GM18867 (cell line): ENCODE results near the gene CBX6.

Experiments
- ATAC-seq: cut with Tn5 transposase; IDR thresholded peaks from one replicate; pipeline ENCODE4 v1.9.1; 2021; ENCODE audit warnings: mild to moderate bottlenecking, moderate library complexity; ENCODE audit not compliant: unreplicated experiment

Gene CBX6

DNA sequence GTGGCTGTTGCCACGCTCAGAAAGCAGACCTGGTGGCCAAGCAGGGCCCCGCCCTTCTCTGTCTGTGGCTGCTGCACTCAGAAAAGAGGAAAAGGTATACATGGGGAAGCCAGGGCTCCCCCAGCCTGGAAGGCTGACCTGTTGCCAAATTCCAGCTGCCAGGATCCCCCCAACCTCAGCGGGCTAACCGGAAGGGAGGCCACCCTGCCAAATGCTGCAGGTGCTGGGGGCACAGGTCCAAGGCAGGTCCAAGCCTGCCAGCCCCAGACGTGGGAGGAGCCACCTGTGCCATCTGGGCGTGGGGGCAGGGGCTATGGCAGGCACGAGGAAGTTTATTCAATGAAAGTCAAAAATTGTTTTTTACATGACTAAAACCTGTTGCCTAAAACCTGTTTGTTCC is 30.8 kb downstream of the CBX6 start:
- ATAC-seq, result no peak

DNA sequence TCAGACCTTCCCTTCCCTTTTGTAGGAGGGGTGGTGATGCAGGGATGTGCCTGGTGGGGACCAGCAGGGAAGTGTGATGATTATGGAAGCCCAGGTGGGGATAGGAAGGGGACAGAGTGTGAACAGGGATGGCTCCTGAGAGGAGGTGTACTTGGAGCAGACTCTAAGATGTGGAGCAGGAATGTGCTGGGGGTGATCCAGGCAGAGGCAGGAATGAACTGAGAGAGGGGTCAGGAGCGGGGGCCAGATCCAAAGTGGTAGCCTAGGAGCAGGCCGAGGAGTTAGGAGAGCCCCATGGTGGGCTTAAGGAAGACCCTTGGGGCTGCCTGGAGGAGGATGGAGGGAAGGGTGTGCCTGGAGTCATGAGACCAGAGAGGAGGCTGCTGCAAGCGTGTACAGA is 31.9 kb downstream of the CBX6 start:
- no peak for ATAC-seq

DNA sequence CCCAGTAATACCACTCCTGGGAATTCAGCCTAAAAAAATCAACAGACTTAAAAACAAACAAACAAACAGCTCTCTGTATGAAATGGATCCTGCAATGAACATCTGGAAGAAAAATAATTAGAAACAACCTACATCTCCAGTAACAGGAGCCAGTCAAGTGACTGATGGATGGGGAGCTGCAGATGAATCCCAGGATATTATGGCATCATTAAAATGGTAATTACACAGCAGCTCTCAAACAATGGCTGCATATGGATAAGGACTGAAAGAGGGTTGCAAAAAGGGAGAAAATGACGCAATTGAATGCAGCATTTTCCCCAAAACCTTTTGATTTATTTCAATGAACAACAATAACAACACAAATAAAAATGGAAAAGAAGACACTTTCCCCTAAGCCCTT is 32.3 kb downstream of the CBX6 start:
- no peak for ATAC-seq

DNA sequence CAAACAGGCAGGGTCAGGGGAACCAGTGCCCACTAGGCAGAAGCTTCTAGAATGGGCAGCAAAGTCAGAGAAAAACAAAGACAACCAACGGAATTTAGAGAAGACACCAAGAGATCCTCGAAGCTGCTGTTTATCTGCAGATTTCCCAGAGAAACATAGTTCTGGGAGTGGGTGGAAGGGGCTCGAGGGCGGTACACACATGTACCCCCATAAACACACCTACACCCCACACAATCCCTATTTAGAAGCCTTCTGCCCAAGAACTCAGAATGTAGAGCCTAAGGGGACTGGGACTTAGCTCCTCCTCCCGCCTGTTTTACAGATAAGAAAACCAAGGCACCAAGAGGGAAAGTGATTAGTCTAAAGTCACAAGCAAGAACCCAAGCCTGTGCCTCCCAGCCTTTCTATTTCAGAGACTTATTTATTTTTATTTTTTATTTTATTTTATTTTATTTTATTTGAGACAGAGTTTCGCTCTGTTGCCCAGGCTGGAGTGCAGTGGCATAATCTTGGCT is 34.5 kb downstream of the CBX6 start:
- ATAC-seq, result no peak

DNA sequence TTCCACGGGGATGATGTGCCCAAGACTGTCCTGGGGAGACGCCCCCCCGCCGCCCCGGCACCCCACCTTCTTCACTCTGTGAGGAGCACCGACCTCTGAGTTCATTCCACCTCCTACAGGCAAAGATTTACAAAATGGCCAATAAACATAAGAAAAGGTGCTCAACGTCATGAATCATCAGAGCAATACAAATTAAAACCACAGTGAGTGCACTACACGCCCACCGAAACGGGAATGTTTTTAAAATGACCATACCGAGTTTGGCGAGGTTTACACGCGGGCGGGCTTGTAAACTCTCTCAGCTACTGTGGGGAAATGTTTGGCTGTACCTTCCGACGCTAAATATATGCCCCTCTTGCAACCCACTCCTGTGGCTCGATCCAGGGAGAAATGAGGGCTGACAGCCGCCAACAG is 36.1 kb downstream of the CBX6 start:
- no peak for ATAC-seq

DNA sequence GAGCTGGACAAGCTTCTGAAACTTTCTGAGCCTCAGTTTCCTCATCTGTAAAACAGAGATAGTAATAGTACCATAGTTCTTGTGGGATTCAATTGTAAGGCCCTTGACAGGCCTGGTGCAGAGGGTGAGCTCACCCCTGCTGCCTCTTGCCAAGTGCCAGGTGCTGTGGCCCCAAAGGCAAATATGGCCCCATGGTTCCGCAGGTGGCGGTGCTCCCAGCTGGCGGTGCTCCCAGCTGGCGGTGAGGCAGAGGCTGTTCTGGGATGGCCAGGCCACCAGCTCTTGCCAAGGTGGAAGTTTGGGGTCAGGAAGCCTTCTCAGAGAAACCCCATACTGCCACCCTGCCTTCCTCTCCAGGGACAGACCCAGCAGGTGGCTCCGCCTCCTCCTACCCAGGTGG is 37.0 kb downstream of the CBX6 start:
- no peak for ATAC-seq

DNA sequence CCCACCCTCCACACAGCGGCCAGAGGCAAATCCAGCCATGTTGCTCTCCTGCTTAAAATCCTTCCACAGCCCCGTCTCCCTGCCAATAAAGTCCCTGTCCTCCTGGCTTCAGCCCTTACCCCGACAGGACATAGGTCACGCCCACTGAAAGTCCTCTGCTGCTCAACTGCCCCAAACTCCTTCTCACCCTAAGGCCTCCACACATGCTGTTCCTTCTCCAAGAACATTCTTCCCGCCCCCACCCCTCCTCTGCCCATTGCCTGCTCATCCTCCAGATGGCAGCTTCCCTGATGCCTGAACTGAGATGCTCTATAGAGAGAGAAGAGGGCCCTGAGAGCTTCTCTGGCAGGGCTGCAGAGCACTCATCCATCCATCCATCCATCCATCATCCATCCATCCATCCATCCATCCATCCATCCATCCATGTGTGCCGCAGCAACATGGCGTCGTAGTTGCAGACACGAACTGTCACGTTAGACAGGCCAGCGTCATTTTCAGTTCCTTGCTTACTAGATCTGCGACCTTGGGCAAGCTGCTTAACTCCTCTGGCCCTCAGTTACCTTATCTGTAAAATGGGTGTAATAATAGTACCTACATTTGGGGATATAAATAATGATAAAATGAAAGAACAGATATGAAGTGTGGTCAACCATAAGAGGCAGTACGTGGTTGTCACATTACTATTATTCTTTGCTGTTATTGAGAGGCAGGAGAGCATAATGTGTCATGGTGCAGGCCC is 37.6 kb downstream of the CBX6 start:
- ATAC-seq, result no peak

DNA sequence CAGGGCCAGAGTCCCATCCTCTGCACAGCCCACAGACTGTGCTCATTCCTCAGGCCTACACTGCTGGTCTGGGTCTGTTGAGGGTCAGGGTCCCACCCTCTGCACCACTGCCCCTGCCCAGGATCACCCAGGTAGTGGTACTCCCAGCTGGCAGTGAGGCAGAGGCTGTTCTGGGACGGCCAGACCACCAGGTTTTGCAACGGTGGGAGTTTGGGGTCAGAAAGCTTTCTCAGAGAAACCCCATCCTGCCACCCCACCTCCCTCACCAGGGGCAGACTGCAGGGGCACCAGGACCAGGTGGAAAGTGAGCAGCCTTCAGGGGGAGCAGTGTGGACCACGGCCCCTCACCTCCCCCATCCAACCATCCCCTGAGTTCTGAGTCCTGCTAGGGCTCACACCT is 39.0 kb downstream of the CBX6 start:
- ATAC-seq, result no peak

DNA sequence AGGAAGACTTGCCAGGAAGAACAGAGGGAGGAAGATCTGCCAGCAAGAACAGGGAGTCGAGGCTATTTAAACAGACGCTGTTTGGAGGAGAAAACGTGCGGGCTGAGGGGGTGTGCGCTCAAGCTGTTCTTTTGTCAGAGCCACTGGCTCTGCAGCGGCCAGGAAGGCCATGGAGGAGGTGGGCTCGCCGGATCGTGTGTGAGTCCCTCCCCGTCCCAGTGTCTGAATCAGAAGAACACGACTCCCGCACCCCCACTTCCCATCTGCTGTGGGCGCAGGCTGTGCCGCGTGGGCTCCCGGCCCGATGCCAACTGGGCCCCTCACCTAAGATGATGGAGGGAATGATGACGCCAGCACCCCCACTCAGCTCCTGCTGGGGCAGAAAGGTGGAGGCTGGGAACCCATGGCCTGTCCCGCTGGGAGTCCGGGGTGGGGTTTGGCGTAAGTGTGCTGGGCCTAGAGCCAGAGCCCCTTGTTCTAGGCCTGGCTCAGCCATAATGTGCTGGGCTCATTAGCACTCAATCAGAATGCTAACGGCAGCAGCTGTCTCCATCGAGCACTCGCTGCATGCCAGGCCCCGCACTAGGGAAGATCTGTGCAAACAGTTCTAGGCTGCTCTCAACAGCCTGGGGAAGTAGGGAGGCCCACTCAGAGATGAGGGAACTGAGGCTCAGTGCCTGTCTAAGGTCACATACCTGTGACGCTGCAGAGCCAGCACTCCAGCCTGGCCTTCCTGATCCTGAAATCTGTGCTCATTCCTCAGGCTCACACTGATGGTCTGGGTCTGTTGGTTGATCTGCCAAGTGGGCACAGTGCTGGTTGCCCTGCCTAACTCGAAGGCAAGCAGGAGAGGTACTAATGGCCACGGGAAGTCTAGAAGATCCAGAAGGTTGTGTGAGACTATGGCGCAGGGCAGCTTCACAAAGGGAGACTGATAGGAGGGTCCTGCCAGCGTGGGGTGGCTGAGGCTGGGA is 39.7 kb downstream of the CBX6 start:
- no peak for ATAC-seq

DNA sequence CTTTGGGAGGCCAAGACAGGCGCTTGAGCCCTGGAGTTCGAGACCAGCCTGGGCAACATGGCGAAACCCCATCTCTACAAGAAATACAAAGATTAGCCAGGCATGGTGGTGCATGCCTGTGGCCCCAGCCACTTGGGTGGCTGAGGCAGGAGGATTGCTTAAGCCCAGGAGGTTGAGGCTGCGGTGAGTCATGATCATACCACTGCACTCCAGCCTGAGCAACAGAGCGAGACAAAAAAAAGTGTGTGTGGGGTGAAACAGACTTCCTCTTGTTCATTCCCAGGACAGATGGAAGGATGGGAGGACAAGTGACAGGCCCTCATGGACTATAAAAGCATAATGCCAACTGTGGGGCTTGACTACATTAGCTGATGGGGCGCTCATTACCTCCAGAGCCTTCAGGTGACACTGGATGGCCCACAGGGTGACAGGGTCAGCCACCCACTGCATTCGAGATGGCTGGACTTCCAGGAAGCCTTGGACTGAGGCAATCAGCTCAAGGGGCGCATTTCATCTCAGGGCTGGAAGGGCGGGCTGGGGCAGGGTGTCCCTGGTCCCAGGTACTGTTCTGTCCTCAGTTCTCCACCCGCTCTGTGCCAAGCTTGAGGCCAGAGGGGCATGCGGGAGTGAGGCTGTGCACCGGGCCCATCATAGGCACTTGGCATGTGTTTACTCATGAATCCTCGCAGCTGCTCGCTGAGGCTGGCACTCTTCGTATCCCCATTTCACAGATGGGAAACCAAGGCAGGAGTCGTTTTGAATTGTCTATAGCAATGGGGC is 40.7 kb downstream of the CBX6 start:
- ATAC-seq, result no peak

DNA sequence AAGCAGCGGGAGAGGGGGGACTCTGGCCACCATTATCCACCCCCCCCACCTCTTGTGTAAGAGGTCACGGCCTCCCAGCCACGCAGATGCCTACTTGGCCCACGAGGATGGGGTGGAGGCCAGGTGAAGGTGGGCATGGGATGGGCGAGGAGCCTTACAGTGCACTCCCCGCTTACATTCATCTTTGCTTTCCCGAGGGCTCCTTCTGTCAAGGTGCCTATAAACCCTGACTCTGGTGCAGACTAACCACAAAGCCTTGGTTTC is 41.2 kb downstream of the CBX6 start:
- ATAC-seq, result no peak

DNA sequence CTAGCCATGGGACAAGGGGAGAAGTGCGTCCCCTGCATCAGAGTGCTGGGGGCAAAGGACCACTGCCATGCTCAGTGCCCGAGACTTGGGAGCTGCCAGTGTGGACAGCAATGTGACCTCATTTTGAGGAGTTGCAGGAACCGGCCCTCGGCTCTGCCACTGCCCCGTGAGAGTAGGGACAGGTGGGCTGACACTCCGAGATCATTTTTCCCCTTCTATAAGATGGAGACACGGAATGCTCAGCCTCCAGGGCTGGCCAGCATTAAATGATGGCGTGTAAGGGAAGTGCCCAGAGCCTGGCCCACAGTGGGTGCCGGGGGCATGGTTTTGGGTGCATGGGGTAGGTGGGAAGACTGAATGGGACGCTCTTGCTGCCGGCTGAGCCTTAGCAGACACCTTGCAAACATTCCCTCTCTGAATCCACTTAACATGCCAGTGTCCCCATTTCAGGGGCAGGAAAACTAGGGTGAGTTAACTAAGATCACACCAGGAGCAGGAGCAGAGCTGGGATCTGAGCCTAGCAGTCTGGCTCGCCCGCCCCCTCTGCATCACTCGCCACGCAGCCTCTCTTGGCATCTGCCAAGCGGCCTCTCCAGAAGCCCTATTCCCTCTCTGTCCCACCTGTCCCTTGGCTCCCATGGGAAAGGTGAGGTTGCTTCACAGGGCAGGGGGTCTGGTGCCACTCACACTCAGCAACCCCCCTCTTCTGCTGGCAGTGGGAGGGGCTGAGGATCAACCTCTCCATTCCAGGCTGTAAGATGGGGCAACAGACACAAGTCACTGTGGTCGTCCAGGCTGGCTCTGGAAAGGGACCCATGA is 41.8 kb downstream of the CBX6 start:
- ATAC-seq, result no peak

DNA sequence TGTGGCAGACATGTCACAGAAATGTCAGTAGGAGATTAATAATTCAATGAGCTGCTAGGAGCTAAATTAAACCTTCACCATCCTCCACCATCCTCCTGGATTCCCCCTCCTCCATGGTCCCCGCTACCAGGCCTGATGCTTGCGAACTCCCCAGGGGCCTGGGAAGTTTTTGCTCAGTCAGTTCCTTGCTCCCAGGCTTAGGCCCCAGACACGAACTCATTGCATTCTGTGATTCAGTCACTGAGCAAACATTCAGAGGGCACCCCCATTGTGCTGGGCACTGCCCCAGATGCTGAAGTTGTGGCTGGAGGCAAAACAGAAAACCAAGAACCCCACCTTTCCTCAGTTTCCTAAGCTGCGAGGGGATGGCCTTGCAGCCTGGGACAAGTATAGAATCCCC is 42.5 kb downstream of the CBX6 start:
- no peak for ATAC-seq

DNA sequence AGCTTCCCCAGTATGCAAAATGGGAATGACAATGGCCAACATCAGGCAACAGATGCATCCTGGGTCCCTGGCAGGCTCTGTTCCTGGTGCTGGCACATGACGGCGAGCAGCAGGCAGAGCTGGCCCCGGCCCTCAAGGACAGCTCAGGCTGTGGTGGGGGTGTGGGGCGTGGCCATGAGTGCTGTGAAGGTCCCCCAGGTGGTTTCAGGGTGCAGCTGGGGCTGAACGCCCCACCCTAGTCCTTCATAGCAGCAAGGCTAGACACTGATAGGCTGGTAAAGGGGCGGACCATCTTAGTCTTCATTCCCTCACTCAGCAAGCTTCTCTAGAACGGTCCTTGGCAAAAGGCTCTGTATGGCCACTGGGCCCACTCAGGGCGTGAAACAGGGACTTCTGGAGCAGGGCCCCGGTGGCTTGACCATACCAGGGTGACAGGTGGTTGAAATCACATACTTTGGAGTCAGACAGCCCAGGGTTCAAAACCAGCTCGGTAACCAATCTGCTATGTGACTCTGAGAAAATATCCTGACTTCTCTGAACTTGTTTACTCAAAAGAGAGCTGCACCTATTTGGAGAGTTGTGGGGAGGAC is 43.3 kb downstream of the CBX6 start:
- ATAC-seq, result no peak

DNA sequence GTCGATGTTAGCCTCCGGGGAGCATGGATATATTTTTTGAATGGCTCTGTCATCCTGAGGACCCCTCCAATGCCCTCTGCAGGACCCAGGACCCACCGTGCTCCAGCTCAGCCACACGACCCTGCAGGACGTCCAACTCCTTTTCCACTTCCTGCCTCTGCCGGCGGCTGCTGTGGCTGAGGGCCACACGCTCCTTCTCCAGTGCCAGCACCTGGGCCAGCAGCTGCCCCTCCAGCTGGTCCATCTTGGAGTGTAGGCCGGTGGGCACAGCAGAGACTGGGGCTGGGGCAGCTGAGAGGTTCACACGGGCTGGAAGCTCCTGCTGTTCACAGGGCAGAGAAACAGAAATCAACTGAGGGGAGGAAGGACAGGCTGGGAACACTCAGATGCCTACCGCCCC is 43.8 kb downstream of the CBX6 start:
- ATAC-seq, result no peak

DNA sequence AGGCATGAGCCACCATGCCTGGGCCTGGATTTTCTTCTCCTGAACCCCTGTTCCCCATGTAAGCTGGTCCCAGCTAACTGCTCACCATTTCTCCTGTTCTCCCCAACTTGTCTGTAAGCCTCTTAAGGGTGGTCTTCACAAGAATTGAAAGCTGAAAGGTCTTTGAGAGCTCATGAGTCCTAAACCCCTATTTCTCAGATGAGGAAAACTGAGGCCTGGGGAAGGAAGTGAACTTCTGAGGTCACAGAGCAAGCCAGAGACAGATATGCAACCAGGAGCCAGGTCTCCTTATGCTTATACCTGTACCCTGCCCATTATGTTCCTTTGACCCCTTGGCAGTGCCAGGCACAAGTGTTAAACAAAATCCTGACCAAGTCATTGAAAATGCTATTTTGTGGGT is 44.5 kb downstream of the CBX6 start:
- ATAC-seq, result no peak

DNA sequence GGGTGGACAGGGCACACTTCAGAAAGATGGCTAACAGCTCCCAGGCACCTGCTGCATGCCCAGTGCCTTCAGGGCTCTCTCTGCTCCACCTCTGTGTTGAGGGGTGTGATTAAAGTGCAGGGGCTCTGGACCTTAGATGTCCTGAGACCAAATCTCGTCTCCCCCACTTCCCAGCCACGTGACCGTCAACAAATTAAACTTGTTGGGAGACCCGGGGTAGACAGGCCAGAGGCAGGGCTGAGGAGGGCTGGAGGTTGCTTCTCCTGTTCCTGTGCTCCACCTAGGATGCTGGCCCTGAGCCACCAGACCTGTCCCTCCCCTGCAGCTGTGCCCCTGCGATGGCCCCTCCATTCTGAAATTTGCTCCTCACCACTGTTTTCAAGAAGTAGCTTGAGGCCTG is 45.2 kb downstream of the CBX6 start:
- no peak for ATAC-seq

DNA sequence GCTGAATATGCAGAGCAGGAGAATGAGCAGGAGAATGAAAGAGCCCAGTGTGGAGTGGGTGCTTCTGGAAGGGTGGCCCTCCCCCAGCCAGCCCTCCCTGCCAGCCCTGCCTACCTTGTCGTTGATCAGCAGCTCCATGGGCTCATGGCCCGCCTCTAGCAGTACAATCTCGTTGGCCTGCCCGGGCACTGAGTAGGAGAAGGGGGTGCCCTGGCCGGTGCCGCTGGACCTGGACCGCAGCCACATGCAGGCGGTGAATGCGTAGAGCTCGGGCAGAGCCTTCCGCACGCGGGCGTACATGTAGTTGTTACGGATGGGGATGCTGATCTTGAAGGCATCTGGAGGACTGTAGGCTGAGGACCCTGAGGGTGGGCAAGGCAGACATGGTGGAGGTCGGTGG is 45.6 kb downstream of the CBX6 start:
- no peak for ATAC-seq

DNA sequence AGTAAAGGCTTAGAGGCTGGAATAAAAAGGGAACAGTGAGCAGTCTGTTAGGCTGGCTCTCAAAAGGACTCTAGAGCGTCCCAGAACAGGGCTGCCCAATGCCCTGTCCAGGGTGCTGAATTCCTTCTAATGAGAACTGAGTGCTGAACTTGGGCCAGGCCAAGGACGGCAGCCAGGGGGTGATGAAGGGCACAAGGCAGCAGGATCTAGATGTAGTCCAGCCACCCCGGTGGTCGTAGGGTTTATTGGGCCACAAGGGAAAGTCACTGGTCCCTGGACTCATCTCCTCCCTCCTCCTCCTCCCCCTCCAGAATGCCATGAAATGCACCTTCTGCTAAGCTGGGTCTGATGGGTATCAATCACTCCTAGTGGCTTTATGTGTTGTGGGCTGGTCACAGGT is 47.4 kb downstream of the CBX6 start:
- ATAC-seq, result no peak

DNA sequence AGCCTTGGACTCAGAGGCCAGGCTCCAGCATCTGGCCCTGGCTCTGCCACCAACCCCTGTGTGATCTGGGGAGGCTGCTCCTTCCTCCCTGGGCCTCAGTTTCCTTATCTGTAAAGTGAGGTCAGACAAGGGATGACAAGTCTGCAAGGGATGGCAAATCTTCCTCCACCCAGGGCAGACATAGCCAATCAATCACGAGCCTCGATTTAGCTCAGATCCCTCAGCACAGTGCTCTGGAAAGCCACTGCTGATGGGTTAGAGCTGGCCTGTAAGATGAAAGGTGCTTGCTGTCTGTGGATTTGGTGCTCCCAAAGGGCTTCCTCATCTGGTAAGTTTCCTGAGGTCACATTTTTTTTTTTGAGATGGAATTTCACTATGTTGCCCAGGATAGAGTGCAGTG is 48.4 kb downstream of the CBX6 start:
- no peak for ATAC-seq
